HCT116 (cell line): ENCODE measurements around the gene TEX22. TPM values are rescaled to one million over a fixed set of nuclear protein-coding genes. Genes with fewer than 3 reads are reported as not detected.

Experiments used
- ATAC-seq: fragments of 200-7000 bp; cut with Tn5 transposase; 2 replicates; pipeline ENCODE4 v1.9.1; 2020; ENCODE audit warnings: mild to moderate bottlenecking, moderate library complexity
- BruUV-seq: library from RNA; stranded (reverse); fragments of 400-500 nt; replicated peaks from 2 replicates; lab custom pipeline; 2021; lab: Mats Ljungman, UMichigan
- CTCF ChIA-PET: fragments of 300-600 bp; sonication (Branson Sonifier 250); formaldehyde crosslinking; loops from one replicate; lab custom pipeline; 2021; ENCODE audit warnings: antibody characterized with exemption; lab: Charles Lee
- POLR2A ChIA-PET: fragments of 300-600, 350-600 bp; sonication (Branson Sonifier 250); formaldehyde crosslinking; loops from one replicate; lab custom pipeline; 2021; ENCODE audit warnings: antibody characterized with exemption; lab: Charles Lee
- RAD21 ChIA-PET, 2 experiments: fragments of 300-600 bp; sonication (Branson Sonifier 250); formaldehyde crosslinking; loops; one replicate each; lab custom pipeline; 2023; ENCODE audit warnings: low total read pairs in 2 of 2; ENCODE audit not compliant: uncharacterized antibody in 2 of 2, unreplicated experiment in 2 of 2, low non-redundant PET in 1 of 2; lab: Charles Lee
- DNase-seq: peaks from one replicate; pipeline ENCODE4 v3.0.0-alpha.2; 2010; ENCODE audit warnings: low read depth, low spot score
- H2AFZ ChIP-seq: fragments of 200-600 bp; shearing (Covaris generic), sonication (generic); 2 replicates; pipeline ENCODE4 v1.6.1; 2017; ENCODE audit warnings: low read depth, mixed run types, mixed read lengths, antibody characterized with exemption, low read length; ENCODE audit not compliant: poor library complexity, severe bottlenecking
- H3K27ac ChIP-seq: 2 replicates; pipeline ENCODE4 v1.5.1; 2012; ENCODE audit warnings: low read depth, low read length
- H3K27me3 ChIP-seq: fragments of 200-600 bp; sonication (generic); 2 replicates; pipeline ENCODE4 v1.6.1; 2016; ENCODE audit warnings: mixed run types, low read length, mixed read lengths; ENCODE audit not compliant: insufficient read depth
- H3K36me3 ChIP-seq, 2 experiments: fragments of 200-500 bp in 1 of 2; fragments of 200-600 bp in 1 of 2; sonication (Bioruptor generic) in 1 of 2; sonication (generic) in 1 of 2; 2 replicates each; pipeline versions ENCODE4 v1.5.1 to v1.6.1; 2014 to 2016; ENCODE audit warnings: low read length in 2 of 2, inconsistent platforms in 1 of 2, mixed read lengths in 1 of 2, mixed run types in 1 of 2; ENCODE audit not compliant: insufficient read depth in 2 of 2, control insufficient read depth in 1 of 2
- H3K4me1 ChIP-seq, 2 experiments: fragments of 200-600 bp in 1 of 2; sonication (generic) in 1 of 2; 2 replicates each; pipeline versions ENCODE4 v1.5.1 to v1.6.1; 2012 to 2017; ENCODE audit warnings: low read length in 2 of 2, inconsistent platforms in 1 of 2, mild to moderate bottlenecking in 1 of 2, mixed read lengths in 1 of 2, mixed run types in 1 of 2, moderate library complexity in 1 of 2; ENCODE audit not compliant: insufficient read depth in 2 of 2, control insufficient read depth in 1 of 2
- H3K4me2 ChIP-seq: fragments of 200-600 bp; sonication (generic); 2 replicates; pipeline ENCODE4 v1.6.1; 2017; ENCODE audit warnings: mixed run types, low read length, mixed read lengths
- H3K4me3 ChIP-seq, 2 experiments: fragments of 200-600 bp in 1 of 2; sonication (generic) in 1 of 2; replicated peaks in 1 of 2; 2 replicates each; pipeline ENCODE4 v1.5.1; 2011 to 2016; ENCODE audit warnings: low read length in 2 of 2, control low read depth in 1 of 2, low read depth in 1 of 2, mild to moderate bottlenecking in 1 of 2, mixed read lengths in 1 of 2, mixed run types in 1 of 2
- H3K79me2 ChIP-seq: fragments of 200-600 bp; sonication (generic); 2 replicates; pipeline ENCODE4 v1.6.1; 2017; ENCODE audit warnings: mild to moderate bottlenecking, mixed run types, low read length, moderate library complexity, mixed read lengths; ENCODE audit not compliant: insufficient read depth
- H3K9ac ChIP-seq: fragments of 200-600 bp; sonication (generic); 2 replicates; pipeline ENCODE4 v1.6.1; 2016; ENCODE audit warnings: low read length, mixed read lengths
- H3K9me2 ChIP-seq: fragments of 200-600 bp; sonication (generic), shearing (Covaris generic); 2 replicates; pipeline ENCODE4 v1.6.1; 2017; ENCODE audit warnings: mixed run types, mild to moderate bottlenecking, moderate library complexity; ENCODE audit not compliant: insufficient read depth
- H3K9me3 ChIP-seq, 2 experiments: fragments of 200-500 bp in 1 of 2; fragments of 200-600 bp in 1 of 2; sonication (Bioruptor generic) in 1 of 2; sonication (generic) in 1 of 2; 2 replicates each; pipeline ENCODE4 v1.6.1; 2014 to 2017; ENCODE audit warnings: low read length in 2 of 2, mixed read lengths in 2 of 2, inconsistent platforms in 1 of 2, low read depth in 1 of 2, mild to moderate bottlenecking in 1 of 2, mixed run types in 1 of 2, moderate library complexity in 1 of 2; ENCODE audit not compliant: control insufficient read depth in 1 of 2, insufficient read depth in 1 of 2
- H4K20me1 ChIP-seq: fragments of 200-600 bp; sonication (generic), shearing (Covaris generic); 2 replicates; pipeline ENCODE4 v1.6.1; 2017; ENCODE audit warnings: mixed run types, mild to moderate bottlenecking, moderate library complexity; ENCODE audit not compliant: insufficient read depth
- CBX3 ChIP-seq: IDR thresholded peaks from 2 replicates; pipeline ENCODE4 v1.6.1; 2012; ENCODE audit warnings: low read depth
- CEBPB ChIP-seq: IDR thresholded peaks from 2 replicates; pipeline ENCODE4 v1.6.1; 2012; ENCODE audit warnings: low read depth
- EGR1 ChIP-seq: IDR thresholded peaks from 2 replicates; pipeline ENCODE4 v1.6.1; 2012; ENCODE audit warnings: low read depth
- ELF1 ChIP-seq: IDR thresholded peaks from 2 replicates; pipeline ENCODE4 v1.6.1; 2012; ENCODE audit warnings: low read depth, borderline replicate concordance
- EZH2 ChIP-seq: fragments of 200-600 bp; sonication (generic); IDR thresholded peaks from 2 replicates; pipeline ENCODE4 v1.6.1; 2017; ENCODE audit warnings: antibody characterized with exemption, mixed run types
- JUND ChIP-seq: IDR thresholded peaks from 2 replicates; pipeline ENCODE4 v1.6.1; 2012
- POLR2A ChIP-seq: IDR thresholded peaks from 2 replicates; pipeline ENCODE4 v1.7.0; 2011; ENCODE audit warnings: borderline replicate concordance; ENCODE audit not compliant: insufficient read depth, insufficient read length; ENCODE audit errors: extremely low read depth
- POLR2AphosphoS5 ChIP-seq: IDR thresholded peaks from 2 replicates; pipeline ENCODE4 v1.6.1; 2011; ENCODE audit warnings: mild to moderate bottlenecking, low read depth, low read length, moderate library complexity
- SIN3A ChIP-seq: IDR thresholded peaks from 2 replicates; pipeline ENCODE4 v1.6.1; 2012; ENCODE audit warnings: low read depth
- SP1 ChIP-seq: IDR thresholded peaks from 2 replicates; pipeline ENCODE4 v1.6.1; 2012; ENCODE audit warnings: low read depth
- SRF ChIP-seq: IDR thresholded peaks from 2 replicates; pipeline ENCODE4 v1.6.1; 2012; ENCODE audit warnings: low read depth
- TCF7L2 ChIP-seq: IDR thresholded peaks from 2 replicates; pipeline ENCODE4 v1.7.0; 2011; ENCODE audit warnings: borderline replicate concordance, inconsistent platforms; ENCODE audit not compliant: insufficient read depth, insufficient read length; ENCODE audit errors: extremely low read depth
- ZFX ChIP-seq: fragments of 450-650 bp; IDR thresholded peaks from 2 replicates; pipeline ENCODE4 v1.6.1; 2017
- intact Hi-C: fragments of 100-400 bp; cut with micrococcal nuclease; formaldehyde crosslinking; loops from 2 replicates; pipeline ENCODE4 v1.10.0; 2022
- total RNA-seq: library from RNA; stranded (reverse); gene quantifications from one replicate; pipeline ENCODE4 v1.2.1, GENCODE V29; 2021; ENCODE audit not compliant: unreplicated experiment
- TF ChIP-seq, protein P1 (sequence below): IDR thresholded peaks from 2 replicates; pipeline ENCODE4 v1.6.1; 2012
- TF ChIP-seq, protein P2 (sequence below): IDR thresholded peaks from 2 replicates; pipeline ENCODE4 v1.6.1; 2012; ENCODE audit warnings: low read depth

TEX22 gene
- total RNA-seq, 1 experiment from 2014 or later, result 3.8 TPM

DNA sequence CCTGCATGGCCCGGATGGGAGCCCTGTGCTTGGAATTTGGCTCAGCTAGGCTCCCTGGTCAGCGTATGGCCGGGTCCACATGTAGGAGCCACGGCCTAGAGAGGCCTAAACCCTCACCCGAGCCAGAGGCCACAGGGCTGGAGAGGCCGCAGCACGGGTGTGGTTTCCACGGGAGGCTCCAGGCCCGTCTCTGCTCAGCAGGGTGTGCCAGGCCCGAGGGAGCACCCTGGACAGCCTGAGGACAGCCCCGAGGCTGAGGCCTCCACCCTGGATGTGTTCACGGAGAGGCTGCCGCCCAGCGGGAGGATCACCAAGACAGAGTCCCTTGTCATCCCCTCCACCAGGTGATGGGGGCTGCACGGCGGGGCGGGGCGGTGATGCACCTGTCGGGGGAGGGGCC, 17.6 kb upstream of the TEX22 start:
- POLR2A ChIA-PET, result no interaction called here
- TF ChIP-seq SP1 (no peak), ELF1 (no peak), EGR1 (no peak), POLR2AphosphoS5 (no peak), CBX3 (no peak), CEBPB (no peak), TCF7L2 (no peak), POLR2A (no peak)
- TF ChIP-seq, protein P1, sequence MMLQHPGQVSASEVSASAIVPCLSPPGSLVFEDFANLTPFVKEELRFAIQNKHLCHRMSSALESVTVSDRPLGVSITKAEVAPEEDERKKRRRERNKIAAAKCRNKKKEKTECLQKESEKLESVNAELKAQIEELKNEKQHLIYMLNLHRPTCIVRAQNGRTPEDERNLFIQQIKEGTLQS, result no peak
- TF ChIP-seq, all 23 proteins: peak for 0
- Histone ChIP-seq H3K9me2 (no peaks in the 10 kb centered on the region), H2AFZ (no peak overlapping the region), H3K4me2 (no peak overlapping the region), H3K9me3 (no peaks in the 10 kb centered on the region), H3K4me3 (no peak overlapping the region), H3K79me2 (no peaks in the 10 kb centered on the region), H3K27me3 (no peaks in the 10 kb centered on the region), H3K27ac (no peak overlapping the region), H3K4me1 (no peaks in the 10 kb centered on the region), H3K9ac (no peak overlapping the region), H4K20me1 (no peaks in the 10 kb centered on the region), H3K36me3 (no peaks in the 10 kb centered on the region)
- no peak for ATAC-seq
- intact Hi-C loops, result no loop called here
- DNase-seq, result no peak
- ChIA-PET CTCF (no interaction called here), RAD21 (no interaction called here)
- BruUV-seq, result no TSS peak

DNA sequence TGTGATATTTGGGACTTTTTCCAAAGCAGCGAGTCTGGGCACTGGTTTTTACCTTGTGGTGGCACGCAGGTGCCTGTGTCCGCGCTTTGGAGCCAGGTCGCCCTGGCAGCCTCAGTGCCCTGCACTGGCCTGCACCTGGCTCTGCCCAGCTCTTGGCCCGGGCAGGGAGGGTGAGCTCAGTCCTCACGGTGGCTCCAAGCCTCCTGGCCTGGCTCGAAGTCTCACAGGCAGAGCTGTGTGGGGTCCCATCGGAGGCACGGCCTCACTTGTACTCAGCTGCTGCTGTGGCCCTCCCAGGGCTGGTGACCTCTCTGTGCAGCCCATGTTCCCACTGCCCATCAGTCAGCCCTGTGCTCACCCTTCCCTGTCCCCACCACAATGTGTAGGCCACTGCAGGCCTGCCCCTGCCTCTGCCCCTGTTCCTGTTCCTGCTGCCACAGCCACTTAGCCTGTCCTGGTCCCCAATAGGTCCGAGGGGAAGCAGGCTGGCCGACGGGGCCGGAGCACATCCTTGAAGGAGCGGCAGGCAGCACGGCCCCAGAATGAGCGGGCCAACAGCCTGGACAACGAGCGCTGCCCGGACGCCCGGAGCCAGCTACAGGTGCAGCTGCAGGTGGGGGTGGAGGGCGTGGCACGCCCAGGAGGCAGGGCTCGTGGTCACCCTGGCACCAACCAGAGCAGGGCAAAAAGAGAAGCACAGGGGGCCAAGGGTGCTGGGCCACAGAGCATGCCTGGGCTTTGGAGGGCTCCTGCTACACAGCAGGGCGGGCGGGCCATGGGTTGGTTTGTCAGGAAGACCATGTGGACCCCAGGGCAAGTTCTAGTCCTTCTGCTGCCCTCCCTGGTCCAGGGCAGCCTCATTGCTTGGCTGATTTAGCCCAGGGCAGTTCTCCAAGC, 16.6 kb upstream of the TEX22 start:
- Histone ChIP-seq H3K27me3 (no peaks in the 10 kb centered on the region), H3K36me3 (no peaks in the 10 kb centered on the region), H4K20me1 (no peaks in the 10 kb centered on the region), H3K4me3 (no peak overlapping the region), H3K9me2 (no peaks in the 10 kb centered on the region), H2AFZ (no peak overlapping the region), H3K27ac (no peak overlapping the region), H3K9me3 (no peaks in the 10 kb centered on the region), H3K9ac (no peak overlapping the region), H3K4me2 (no peak overlapping the region), H3K4me1 (no peaks in the 10 kb centered on the region), H3K79me2 (no peaks in the 10 kb centered on the region)
- intact Hi-C loops, result no loop called here
- DNase-seq (no peak), ATAC-seq (no peak)
- TF ChIP-seq POLR2A (no peak), EZH2 (no peak), JUND (no peak), CBX3 (no peak), ZFX (no peak), POLR2AphosphoS5 (no peak), SRF (no peak), SIN3A (no peak)
- TF ChIP-seq, protein P2, sequence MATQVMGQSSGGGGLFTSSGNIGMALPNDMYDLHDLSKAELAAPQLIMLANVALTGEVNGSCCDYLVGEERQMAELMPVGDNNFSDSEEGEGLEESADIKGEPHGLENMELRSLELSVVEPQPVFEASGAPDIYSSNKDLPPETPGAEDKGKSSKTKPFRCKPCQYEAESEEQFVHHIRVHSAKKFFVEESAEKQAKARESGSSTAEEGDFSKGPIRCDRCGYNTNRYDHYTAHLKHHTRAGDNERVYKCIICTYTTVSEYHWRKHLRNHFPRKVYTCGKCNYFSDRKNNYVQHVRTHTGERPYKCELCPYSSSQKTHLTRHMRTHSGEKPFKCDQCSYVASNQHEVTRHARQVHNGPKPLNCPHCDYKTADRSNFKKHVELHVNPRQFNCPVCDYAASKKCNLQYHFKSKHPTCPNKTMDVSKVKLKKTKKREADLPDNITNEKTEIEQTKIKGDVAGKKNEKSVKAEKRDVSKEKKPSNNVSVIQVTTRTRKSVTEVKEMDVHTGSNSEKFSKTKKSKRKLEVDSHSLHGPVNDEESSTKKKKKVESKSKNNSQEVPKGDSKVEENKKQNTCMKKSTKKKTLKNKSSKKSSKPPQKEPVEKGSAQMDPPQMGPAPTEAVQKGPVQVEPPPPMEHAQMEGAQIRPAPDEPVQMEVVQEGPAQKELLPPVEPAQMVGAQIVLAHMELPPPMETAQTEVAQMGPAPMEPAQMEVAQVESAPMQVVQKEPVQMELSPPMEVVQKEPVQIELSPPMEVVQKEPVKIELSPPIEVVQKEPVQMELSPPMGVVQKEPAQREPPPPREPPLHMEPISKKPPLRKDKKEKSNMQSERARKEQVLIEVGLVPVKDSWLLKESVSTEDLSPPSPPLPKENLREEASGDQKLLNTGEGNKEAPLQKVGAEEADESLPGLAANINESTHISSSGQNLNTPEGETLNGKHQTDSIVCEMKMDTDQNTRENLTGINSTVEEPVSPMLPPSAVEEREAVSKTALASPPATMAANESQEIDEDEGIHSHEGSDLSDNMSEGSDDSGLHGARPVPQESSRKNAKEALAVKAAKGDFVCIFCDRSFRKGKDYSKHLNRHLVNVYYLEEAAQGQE, result no peak
- no TSS peak for BruUV-seq
- CTCF ChIA-PET, result no interaction called here
- POLR2A ChIA-PET, result no interaction called here
- RAD21 ChIA-PET, result no interaction called here
